Measurements from ENCODE around the gene APBA3. TPM values are rescaled to one million over a fixed set of nuclear protein-coding genes. Genes with fewer than 3 reads are reported as not detected.

The APBA3 gene
- total RNA-seq, 2 experiments from 2014 or later: 45.8 to 46.2 TPM

DNA sequence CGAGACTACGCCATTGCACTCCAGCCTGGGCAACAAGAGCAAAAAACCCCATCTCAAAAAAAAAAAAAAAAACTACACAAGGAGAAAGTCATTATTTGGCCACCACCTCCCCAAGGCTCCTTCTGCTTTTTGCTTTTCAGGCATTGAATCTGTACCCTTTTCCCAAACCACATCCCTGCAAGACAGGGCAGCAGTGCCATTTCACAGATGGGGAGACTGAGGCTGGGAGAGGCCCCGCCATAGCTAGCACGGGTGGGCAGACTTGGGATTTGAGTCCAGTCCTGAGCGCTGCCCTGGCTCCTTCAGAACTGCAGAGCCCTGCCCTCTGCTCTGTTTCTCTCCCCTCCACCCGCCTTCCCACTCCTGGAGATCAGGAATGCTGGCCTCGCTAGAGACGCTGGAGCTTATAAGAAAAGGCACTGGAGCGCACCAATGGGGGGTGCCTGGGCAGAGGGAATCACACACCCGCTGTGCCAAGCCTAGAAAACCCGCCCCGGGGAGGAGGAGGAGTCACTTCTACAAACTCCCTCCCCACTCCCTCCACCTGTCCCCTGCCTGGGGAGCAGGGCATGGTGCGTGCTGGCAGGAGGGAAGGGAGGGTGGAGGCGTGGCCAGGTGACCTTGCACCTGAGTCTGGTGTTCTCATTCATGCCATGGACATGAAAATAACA, 35.7 kb downstream of the APBA3 start:
- H3K4me3 Mint-ChIP-seq: no peak overlapping the region
- DNase-seq: no peak
- H3K27ac Mint-ChIP-seq: no peak overlapping the region
- no peaks in the 10 kb centered on the region for H3K36me3 Mint-ChIP-seq (ENCODE audit: low read depth)
- H3K27me3 Mint-ChIP-seq: peaks cover 20% of the 10 kb centered on the region
- H3K9me3 Mint-ChIP-seq: no peaks in the 10 kb centered on the region
- ChIA-PET CTCF (no interaction called here), POLR2A (no interaction called here)
- H3K4me1 Mint-ChIP-seq: peaks cover 10% of the 10 kb centered on the region

- ChIA-PET CTCF (interaction anchor here (0.6 to 1.7 kb wide), 2 partner anchors 58 to 754 kb away, joined by 3 to 6 read pairs; no protein-coding TSS in a partner anchor), POLR2A (no interaction called here)
- Mint-ChIP-seq H3K27me3 (peaks cover 25% of the 10 kb centered on the region), H3K36me3 (ENCODE audit: low read depth) (no peaks in the 10 kb centered on the region), H3K27ac (no peak overlapping the region), H3K4me3 (no peak overlapping the region), H3K9me3 (no peaks in the 10 kb centered on the region), H3K4me1 (peaks cover 10% of the 10 kb centered on the region)
- no peak for DNase-seq
Observed at GRCh38 chr19:3725121-3725520, 36.4 kb downstream of the APBA3 start.

DNA sequence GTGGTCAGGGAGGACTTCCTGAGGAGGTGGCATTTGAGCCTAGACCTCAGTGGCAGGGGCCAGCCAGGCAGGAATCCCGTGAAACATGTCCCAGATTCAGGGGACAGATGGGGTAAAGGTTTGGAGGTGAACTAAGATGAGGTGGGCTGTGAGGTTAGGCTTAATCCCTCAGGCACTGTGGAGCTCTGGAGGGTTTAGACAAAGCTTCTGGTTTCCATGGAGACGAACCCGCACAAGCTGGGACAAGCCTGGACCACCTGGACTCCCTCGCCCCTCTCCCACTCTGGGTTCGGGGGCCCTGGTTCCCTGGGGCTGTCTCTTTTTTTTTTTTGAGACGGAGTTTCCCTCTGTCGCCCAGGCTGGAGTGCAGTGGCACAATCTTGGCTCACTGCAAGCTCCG, 37.6 kb downstream of the APBA3 start:
- Mint-ChIP-seq H3K36me3 (ENCODE audit: low read depth) (no peaks in the 10 kb centered on the region), H3K4me3 (no peak overlapping the region), H3K27ac (no peak overlapping the region), H3K4me1 (peaks cover 10% of the 10 kb centered on the region), H3K9me3 (no peaks in the 10 kb centered on the region), H3K27me3 (peaks cover 33% of the 10 kb centered on the region)
- CTCF ChIA-PET: interaction anchor here (1.7 kb wide), 1 partner anchor 57 kb away, joined by 6 read pairs; no protein-coding TSS in a partner anchor
- POLR2A ChIA-PET: no interaction called here
- DNase-seq: no peak

- Mint-ChIP-seq H3K27me3 (peaks cover 33% of the 10 kb centered on the region), H3K9me3 (no peaks in the 10 kb centered on the region), H3K4me3 (no peak overlapping the region), H3K4me1 (peaks cover 10% of the 10 kb centered on the region), H3K27ac (no peak overlapping the region), H3K36me3 (ENCODE audit: low read depth) (no peaks in the 10 kb centered on the region)
- ChIA-PET POLR2A (no interaction called here), CTCF (no interaction called here)
- no peak for DNase-seq
Observed at GRCh38 chr19:3723110-3723488, 38.4 kb downstream of the APBA3 start.

- no peaks in the 10 kb centered on the region for H3K9me3 Mint-ChIP-seq
- no peak for DNase-seq
- CTCF ChIA-PET: no interaction called here
- POLR2A ChIA-PET: no interaction called here
- peaks cover 33% of the 10 kb centered on the region for H3K27me3 Mint-ChIP-seq
- no peaks in the 10 kb centered on the region for H3K36me3 Mint-ChIP-seq (ENCODE audit: low read depth)
- peak overlapping the region; percentile 25 for H3K4me3 Mint-ChIP-seq
- H3K4me1 Mint-ChIP-seq: peaks cover 10% of the 10 kb centered on the region
- peak overlapping the region; percentile 69 for H3K27ac Mint-ChIP-seq
Observed at GRCh38 chr19:3722443-3723109, 38.9 kb downstream of the APBA3 start.

GRCh38 chr19:3721887-3722442, 39.5 kb downstream of the APBA3 start:
- POLR2A ChIA-PET: no interaction called here
- CTCF ChIA-PET: no interaction called here
- no peak for DNase-seq
- Mint-ChIP-seq H3K36me3 (ENCODE audit: low read depth) (no peaks in the 10 kb centered on the region), H3K4me1 (peaks cover 10% of the 10 kb centered on the region), H3K27ac (peak overlapping the region; percentile 69), H3K9me3 (no peaks in the 10 kb centered on the region), H3K4me3 (peak overlapping the region; percentile 25), H3K27me3 (peaks cover 33% of the 10 kb centered on the region)

- H3K9me3 Mint-ChIP-seq: no peaks in the 10 kb centered on the region
- H3K4me3 Mint-ChIP-seq: peak overlapping the region; percentile 53
- peaks cover 10% of the 10 kb centered on the region for H3K4me1 Mint-ChIP-seq
- H3K36me3 Mint-ChIP-seq (ENCODE audit: low read depth): no peaks in the 10 kb centered on the region
- H3K27me3 Mint-ChIP-seq: peaks cover 33% of the 10 kb centered on the region
- ChIA-PET POLR2A (no interaction called here), CTCF (interaction anchor here (1.7 kb wide), 1 partner anchor 101 kb away, joined by 3 read pairs; no protein-coding TSS in a partner anchor)
- no peak overlapping the region for H3K27ac Mint-ChIP-seq
- DNase-seq: peak; percentile 82
Observed at GRCh38 chr19:3721131-3721886, 40.2 kb downstream of the APBA3 start.

DNA sequence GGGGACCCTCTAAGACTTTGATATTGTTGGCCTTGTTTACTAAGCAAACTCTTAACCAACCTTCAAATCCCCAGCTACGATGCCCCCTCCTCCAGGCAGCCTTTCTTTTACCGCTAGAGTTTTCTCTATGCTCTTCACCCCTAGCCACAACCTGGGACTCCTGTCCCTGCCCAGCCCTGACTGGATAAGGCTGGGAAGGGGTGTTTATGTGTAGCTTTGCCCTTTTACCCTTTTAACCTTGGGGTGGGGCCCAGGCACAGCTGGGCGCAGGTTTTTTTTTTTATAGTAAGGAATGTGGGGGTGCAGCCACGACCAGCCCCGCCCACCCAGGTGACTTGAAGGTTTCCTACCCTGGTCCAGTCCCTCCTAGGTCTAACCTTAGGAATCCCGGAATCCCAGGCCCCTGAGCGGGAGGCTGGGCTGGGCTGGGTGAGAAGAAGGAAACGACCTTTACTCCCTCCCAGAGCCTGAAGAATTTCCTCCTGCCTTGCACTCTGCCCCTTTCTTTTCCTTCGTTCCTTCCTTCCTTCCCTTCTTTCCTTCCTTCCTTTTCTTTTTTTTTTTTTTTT, 41.1 kb downstream of the APBA3 start:
- ChIA-PET POLR2A (no interaction called here), CTCF (interaction anchor here (0.6 to 1.7 kb wide), 2 partner anchors 101 to 241 kb away, joined by 3 to 4 read pairs; no protein-coding TSS in a partner anchor)
- Mint-ChIP-seq H3K27me3 (peaks cover 33% of the 10 kb centered on the region), H3K4me1 (peaks cover 10% of the 10 kb centered on the region), H3K9me3 (no peaks in the 10 kb centered on the region), H3K4me3 (no peak overlapping the region), H3K27ac (no peak overlapping the region), H3K36me3 (ENCODE audit: low read depth) (no peaks in the 10 kb centered on the region)
- DNase-seq: no peak

- Mint-ChIP-seq H3K27me3 (peaks cover 33% of the 10 kb centered on the region), H3K4me3 (no peak overlapping the region), H3K27ac (no peak overlapping the region), H3K4me1 (peaks cover 10% of the 10 kb centered on the region), H3K9me3 (no peaks in the 10 kb centered on the region), H3K36me3 (ENCODE audit: low read depth) (no peaks in the 10 kb centered on the region)
- no peak for DNase-seq
- POLR2A ChIA-PET: no interaction called here
- CTCF ChIA-PET: interaction anchor here (0.6 to 2.0 kb wide), 3 partner anchors 23 to 241 kb away, joined by 3 to 4 read pairs (median 4); no protein-coding TSS in a partner anchor
Observed at GRCh38 chr19:3719868-3720267, 41.6 kb downstream of the APBA3 start.

DNA sequence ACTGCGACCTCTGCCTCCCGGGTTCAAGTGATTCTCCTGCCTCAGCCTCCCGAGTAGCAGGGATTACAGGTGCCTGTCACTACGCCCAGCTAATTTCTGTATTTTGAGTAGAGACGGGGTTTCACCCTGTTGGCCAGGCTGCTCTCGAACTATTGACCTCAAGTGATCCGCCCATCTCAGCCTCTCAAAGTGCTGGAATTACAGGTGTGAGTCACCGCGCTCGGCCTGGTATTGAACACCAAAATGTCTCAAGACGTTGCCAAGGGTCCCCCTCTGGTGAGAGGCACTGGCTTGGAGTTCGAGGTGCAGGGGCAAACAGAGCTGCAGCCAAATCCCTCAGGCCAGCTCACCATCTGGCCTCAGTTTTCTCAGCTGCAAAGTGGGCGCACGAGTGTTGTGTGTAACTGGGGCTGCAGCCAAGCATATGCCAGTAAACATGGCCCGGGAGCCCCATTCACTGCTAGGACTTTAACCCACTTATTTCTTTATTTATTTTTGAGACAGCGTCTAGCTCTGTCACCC, 45.3 kb downstream of the APBA3 start:
- CTCF ChIA-PET: no interaction called here
- Mint-ChIP-seq H3K4me1 (peaks cover 5% of the 10 kb centered on the region), H3K27me3 (peaks cover 17% of the 10 kb centered on the region)

DNA sequence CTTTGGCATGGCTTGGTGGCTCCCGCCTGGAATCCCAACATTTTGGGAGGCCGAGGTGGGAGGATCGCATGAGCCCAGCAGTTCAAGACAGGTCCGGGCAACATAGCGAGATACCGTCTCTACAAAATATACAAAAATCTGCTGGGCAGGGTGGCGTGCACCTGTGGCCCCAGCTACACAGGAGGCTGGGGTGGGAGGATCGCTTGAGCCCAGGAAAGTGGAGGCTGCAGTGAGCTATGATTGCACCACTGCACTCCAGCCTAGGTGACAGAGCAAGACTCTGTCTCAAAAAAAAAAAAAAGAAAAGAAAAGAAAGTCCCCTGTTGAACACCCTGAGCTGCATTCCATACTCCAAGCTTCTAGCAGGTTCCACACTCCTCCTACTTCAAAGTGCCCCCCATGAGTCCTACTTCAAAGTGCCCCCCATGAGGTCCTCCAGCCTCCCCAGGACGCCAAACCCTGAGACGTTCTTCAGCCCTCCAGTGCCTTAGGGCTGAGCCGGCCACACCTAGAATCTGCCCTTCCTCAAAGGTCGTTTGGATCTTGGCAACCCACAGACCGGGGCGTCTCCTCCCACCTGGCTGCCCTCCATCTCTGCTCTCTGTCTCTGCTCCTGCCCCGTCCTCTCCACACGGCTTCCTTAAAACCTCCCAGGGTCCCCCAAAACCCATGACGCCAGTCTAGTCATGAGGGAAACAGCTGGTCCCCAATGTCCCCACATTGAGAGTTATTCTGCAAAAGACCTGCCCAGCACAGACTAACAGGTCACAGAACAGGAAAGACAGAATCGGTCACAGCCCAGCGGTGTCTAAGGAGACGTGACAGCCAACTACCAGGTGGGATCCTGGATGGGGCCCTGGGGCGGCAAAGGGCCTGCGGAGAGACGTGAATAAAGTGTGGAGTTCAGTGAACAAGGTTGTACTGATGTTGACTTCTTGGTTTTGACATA, 48.6 kb downstream of the APBA3 start:
- Mint-ChIP-seq H3K4me3 (no peak overlapping the region), H3K27ac (no peak overlapping the region), H3K27me3 (peaks cover 2% of the 10 kb centered on the region), H3K36me3 (ENCODE audit: low read depth) (no peaks in the 10 kb centered on the region), H3K9me3 (no peaks in the 10 kb centered on the region), H3K4me1 (peaks cover 3% of the 10 kb centered on the region)
- POLR2A ChIA-PET: no interaction called here
- CTCF ChIA-PET: interaction anchor here (0.7 kb wide), 1 partner anchor 115 kb away, joined by 3 read pairs; no protein-coding TSS in a partner anchor
- DNase-seq: no peak

More for the DNA sequence above, 45.3 kb downstream of the APBA3 start:
- no peak overlapping the region for H3K4me3 Mint-ChIP-seq
- no peaks in the 10 kb centered on the region for H3K9me3 Mint-ChIP-seq
- no peak overlapping the region for H3K27ac Mint-ChIP-seq
- H3K36me3 Mint-ChIP-seq (ENCODE audit: low read depth): no peaks in the 10 kb centered on the region
- no peak for DNase-seq
- POLR2A ChIA-PET: no interaction called here

All from activated CD4-positive, alpha-beta T cell treated with anti-CD3 and anti-CD28 coated beads, Interleukin-2, amount 10 ng/mL, durations not matched to agents 7 days and 5 days (primary cell).